Measurements from ENCODE around the gene CALU.

- TF ChIP-seq, protein P1, sequence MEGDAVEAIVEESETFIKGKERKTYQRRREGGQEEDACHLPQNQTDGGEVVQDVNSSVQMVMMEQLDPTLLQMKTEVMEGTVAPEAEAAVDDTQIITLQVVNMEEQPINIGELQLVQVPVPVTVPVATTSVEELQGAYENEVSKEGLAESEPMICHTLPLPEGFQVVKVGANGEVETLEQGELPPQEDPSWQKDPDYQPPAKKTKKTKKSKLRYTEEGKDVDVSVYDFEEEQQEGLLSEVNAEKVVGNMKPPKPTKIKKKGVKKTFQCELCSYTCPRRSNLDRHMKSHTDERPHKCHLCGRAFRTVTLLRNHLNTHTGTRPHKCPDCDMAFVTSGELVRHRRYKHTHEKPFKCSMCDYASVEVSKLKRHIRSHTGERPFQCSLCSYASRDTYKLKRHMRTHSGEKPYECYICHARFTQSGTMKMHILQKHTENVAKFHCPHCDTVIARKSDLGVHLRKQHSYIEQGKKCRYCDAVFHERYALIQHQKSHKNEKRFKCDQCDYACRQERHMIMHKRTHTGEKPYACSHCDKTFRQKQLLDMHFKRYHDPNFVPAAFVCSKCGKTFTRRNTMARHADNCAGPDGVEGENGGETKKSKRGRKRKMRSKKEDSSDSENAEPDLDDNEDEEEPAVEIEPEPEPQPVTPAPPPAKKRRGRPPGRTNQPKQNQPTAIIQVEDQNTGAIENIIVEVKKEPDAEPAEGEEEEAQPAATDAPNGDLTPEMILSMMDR (IDR thresholded peaks at IDR 0.05; ENCODE audit: borderline replicate concordance, extremely low read depth, low read length, poor library complexity, severe bottlenecking): no peak
- TF ChIP-seq EZH2 (IDR thresholded peaks at IDR 0.05; ENCODE audit: borderline replicate concordance, low read depth, low read length, severe bottlenecking): no peak
Observed at GRCh38 chr7:128818694-128819093, 79.5 kb downstream of the CALU start.
